A549 (cell line): Measurements from ENCODE around the gene ERBB2. TPM values are rescaled to one million over a fixed set of nuclear protein-coding genes. Genes with fewer than 3 reads are reported as not detected.

ENCODE experiments used
- ATAC-seq, 2 experiments: fragments of 200-7000 bp in 1 of 2; fragments of >200 bp in 1 of 2; cut with Nextera tagmentation in 1 of 2; cut with Tn5 transposase in 1 of 2; 3 replicates each; pipeline versions ENCODE4 v1.8.0 to v1.9.1; 2018 to 2020; ENCODE audit warnings: mild to moderate bottlenecking in 1 of 2, moderate library complexity in 1 of 2
- CTCF ChIA-PET: fragments of 300-600 bp; sonication (Branson Sonifier 250); formaldehyde crosslinking; extraction: SDS; loops from one replicate; lab custom pipeline; 2021; ENCODE audit warnings: antibody characterized with exemption, inconsistent platforms; lab: Yijun Ruan, JAX
- POLR2A ChIA-PET: fragments of 350-600 bp; formaldehyde crosslinking; extraction: SDS; loops from one replicate; lab custom pipeline; 2021; ENCODE audit warnings: antibody characterized with exemption, inconsistent platforms; lab: Yijun Ruan, JAX
- DNase-seq, 2 experiments: peaks; one replicate each; pipeline versions ENCODE4 v3.0.0 to v3.0.0-alpha.2; 2011 to 2016; ENCODE audit warnings: low read depth in 1 of 2, low spot score in 1 of 2
- FAIRE-seq: peaks from 2 replicates; lab custom pipeline; 2011; peaks lifted over from hg19 to GRCh38; lab: Jason Lieb, UNC
- H3K27ac ChIP-seq, 2 experiments: fragments of >200 bp; sonication (Bioruptor Twin); formaldehyde crosslinking; 3 replicates each; pipeline ENCODE4 v1.5.1; 2016 to 2017
- H3K4me1 ChIP-seq: fragments of >200 bp; sonication (Bioruptor Twin); formaldehyde crosslinking; 3 replicates; pipeline ENCODE4 v1.6.1; 2016
- H3K4me2 ChIP-seq: fragments of >200 bp; sonication (Bioruptor Twin); formaldehyde crosslinking; 3 replicates; pipeline ENCODE4 v1.6.1; 2016
- H3K4me3 ChIP-seq: fragments of >200 bp; sonication (Bioruptor Twin); formaldehyde crosslinking; 3 replicates; pipeline ENCODE4 v1.5.1; 2016
- H3K9me3 ChIP-seq: fragments of >200 bp; sonication (Bioruptor Twin); formaldehyde crosslinking; 3 replicates; pipeline ENCODE4 v1.6.1; 2016
- BCL3 ChIP-seq: fragments of >200 bp; sonication (Bioruptor Twin); formaldehyde crosslinking; IDR thresholded peaks from 3 replicates; pipeline ENCODE4 v1.6.1; 2016
- CEBPB ChIP-seq, 2 experiments: fragments of >200 bp in 1 of 2; sonication (Bioruptor Twin) in 1 of 2; formaldehyde crosslinking in 1 of 2; IDR thresholded peaks; 2 replicates each; pipeline ENCODE4 v1.6.1; 2012 to 2016
- CTCF ChIP-seq: fragments of >200 bp; sonication (Bioruptor Twin); formaldehyde crosslinking; IDR thresholded peaks from 3 replicates; pipeline ENCODE4 v1.5.1; 2016
- E2F6 ChIP-seq: IDR thresholded peaks from 2 replicates; pipeline ENCODE4 v1.6.1; 2012; ENCODE audit warnings: low read depth, borderline replicate concordance
- EHF ChIP-seq: fragments of 250-450 bp; sonication (Bioruptor Pico); IDR thresholded peaks from 2 replicates; pipeline ENCODE4 v1.5.0; 2020; ENCODE audit warnings: mild to moderate bottlenecking
- EHMT2 ChIP-seq: fragments of 200-600 bp; sonication (generic); IDR thresholded peaks from 2 replicates; pipeline ENCODE4 v1.6.1; 2016; ENCODE audit warnings: antibody characterized with exemption, low read depth, mild to moderate bottlenecking, moderate library complexity
- ELK1 ChIP-seq: fragments of 150-350 bp; IDR thresholded peaks from 2 replicates; pipeline ENCODE4 v1.6.1; 2014; ENCODE audit warnings: low read depth, mild to moderate bottlenecking, low read length
- FOSL2 ChIP-seq, 2 experiments: fragments of 450-650 bp in 1 of 2; fragments of >200 bp in 1 of 2; sonication (Bioruptor Twin) in 1 of 2; formaldehyde crosslinking; IDR thresholded peaks; 2 replicates each; pipeline versions ENCODE4 v1.5.0 to v1.6.1; 2016 to 2020; ENCODE audit warnings: mild to moderate bottlenecking in 1 of 2, moderate library complexity in 1 of 2
- HES2 ChIP-seq: fragments of >200 bp; sonication (Bioruptor Twin); formaldehyde crosslinking; IDR thresholded peaks from 2 replicates; pipeline ENCODE4 v1.6.1; 2016
- HOXB5 ChIP-seq: fragments of 250-450 bp; sonication (Bioruptor Pico); IDR thresholded peaks from 2 replicates; pipeline ENCODE4 v1.5.0; 2020; ENCODE audit warnings: mild to moderate bottlenecking, moderate library complexity
- JUN ChIP-seq, 2 experiments: fragments of >200 bp; sonication (Bioruptor Twin); formaldehyde crosslinking; IDR thresholded peaks; 2 replicates in 1 of 2; 3 replicates in 1 of 2; pipeline ENCODE4 v1.6.1; 2016 to 2017
- JUNB ChIP-seq: fragments of >200 bp; sonication (Bioruptor Twin); formaldehyde crosslinking; IDR thresholded peaks from 2 replicates; pipeline ENCODE4 v1.6.1; 2016
- KDM1A ChIP-seq: fragments of 200-600 bp; sonication (generic); IDR thresholded peaks from 2 replicates; pipeline ENCODE4 v1.6.1; 2016; ENCODE audit warnings: low read depth, mild to moderate bottlenecking
- MAX ChIP-seq: IDR thresholded peaks from 2 replicates; pipeline ENCODE4 v1.6.1; 2012
- MAZ ChIP-seq: fragments of 150-350 bp; IDR thresholded peaks from 2 replicates; pipeline ENCODE4 v1.6.1; 2014; ENCODE audit warnings: antibody characterized with exemption, low read depth, low read length, borderline replicate concordance
- PHF8 ChIP-seq: fragments of 200-600 bp; sonication (generic); IDR thresholded peaks from 2 replicates; pipeline ENCODE4 v1.6.1; 2016; ENCODE audit warnings: low read depth, mild to moderate bottlenecking, antibody characterized with exemption, moderate library complexity, borderline replicate concordance
- POLR2A ChIP-seq: IDR thresholded peaks from 2 replicates; pipeline ENCODE4 v1.6.1; 2012; ENCODE audit warnings: mild to moderate bottlenecking, low read length
- RAD21 ChIP-seq, 2 experiments: fragments of >200 bp in 1 of 2; sonication (Bioruptor Twin) in 1 of 2; formaldehyde crosslinking in 1 of 2; IDR thresholded peaks in 1 of 2; conservative IDR thresholded peaks in 1 of 2; 2 replicates in 1 of 2; 3 replicates in 1 of 2; pipeline ENCODE4 v1.6.1; 2012 to 2018; ENCODE audit warnings: inconsistent platforms in 1 of 2
- RCOR1 ChIP-seq: fragments of 150-350 bp; IDR thresholded peaks from 2 replicates; pipeline ENCODE4 v1.6.1; 2014; ENCODE audit warnings: antibody characterized with exemption, low read length, low read depth
- RFX5 ChIP-seq: fragments of 450-650 bp; IDR thresholded peaks from 2 replicates; pipeline ENCODE4 v1.7.1; 2014; ENCODE audit warnings: antibody characterized with exemption, mild to moderate bottlenecking, moderate library complexity
- SMC3 ChIP-seq: fragments of >200 bp; sonication (Bioruptor Twin); formaldehyde crosslinking; IDR thresholded peaks from 3 replicates; pipeline ENCODE4 v1.6.1; 2018; ENCODE audit warnings: inconsistent platforms
- USF2 ChIP-seq: fragments of 450-650 bp; IDR thresholded peaks from 2 replicates; pipeline ENCODE4 v1.6.1; 2014; ENCODE audit warnings: antibody characterized with exemption
- ZNF302 ChIP-seq: fragments of 250-450 bp; sonication (Bioruptor Pico); IDR thresholded peaks from 2 replicates; pipeline ENCODE4 v1.9.0; 2021; ENCODE audit warnings: inconsistent platforms, mild to moderate bottlenecking, moderate library complexity
- WGBS: methylation state at CpG from one replicate; pipeline ENCODE4 v1.1.6; 2017; ENCODE audit errors: missing lambda C conversion rate; 5-methylcytosine and 5-hydroxymethylcytosine counted together
- polyA plus RNA-seq, 4 experiments: library from polyadenylated mRNA; depleted of rRNA in 3 of 4; stranded (reverse); fragments of >200 nt; fragmentation: RNase III in 1 of 4; extraction: RNeasy Plus Mini Kit Qiagen cat#74134 plus additional on column Dnase treatment in 1 of 4; gene quantifications; 2 replicates in 3 of 4; 3 replicates in 1 of 4; pipeline ENCODE4 v1.2.3, GENCODE V29; 2011 to 2017

Gene ERBB2
- polyA plus RNA-seq, 2 of the 4 experiments (the other 2 are of a cell fraction): 22.4 to 32.0 TPM

- TF ChIP-seq BCL3: peak; percentile 34; the same call in 1 of the 3 replicates
- no peak for TF ChIP-seq JUNB
- TF ChIP-seq E2F6: peak; percentile 94
- TF ChIP-seq POLR2A: peak; percentile 68
- no peak for TF ChIP-seq EHF (CRISPR knock-in tag)
- TF ChIP-seq ELK1: no peak
- TF ChIP-seq SMC3: peak; percentile 96
- TF ChIP-seq RFX5: peak; percentile 35; the same call in 1 of the 2 replicates
- peak; percentile 96 for TF ChIP-seq MAX
- TF ChIP-seq MAZ: peak; percentile 20; the same call in 1 of the 2 replicates
- peak; percentile 92 to 100 for TF ChIP-seq RAD21 (conservative IDR thresholded peaks at IDR 0.05 in 1 of 2, IDR thresholded peaks at IDR 0.05 in 1 of 2)
- TF ChIP-seq JUN (IDR thresholded peaks at IDR 0.05): peak; percentile 44 to 86; a peak in 3 of 5 replicates
- peak; percentile 99 for TF ChIP-seq CTCF
- 0 out of 2 replicates have a peak, but pooled peaks have one; percentile 12 for TF ChIP-seq USF2
- TF ChIP-seq, all 56 proteins: peak for 16
Observed at GRCh38 chr17:39754161-39754957, 54.5 kb downstream of the ERBB2 start (continued).

- H3K4me1 ChIP-seq: peaks cover 15% of the 10 kb centered on the region
- H3K27ac ChIP-seq: peak overlapping the region; percentile 83 to 96
- no peaks in the 10 kb centered on the region for H3K9me3 ChIP-seq
- 82% methylated on average over 15 of the region's 21 CpGs for WGBS
- peak in 1 of 2 experiments; percentile 15; a peak in 3 of 6 replicates for ATAC-seq
- no peak for DNase-seq
- POLR2A ChIA-PET: interaction anchor here (0.6 to 2.8 kb wide), 3 partner anchors 25 to 225 kb away, joined by 4 to 12 read pairs (median 7); partner anchors contain the start of genes MIEN1 and PSMD3
- H3K4me3 ChIP-seq: peak overlapping the region; percentile 69
- CTCF ChIA-PET: interaction anchor here (0.7 to 15.6 kb wide), 22 partner anchors 9 to 276 kb away, joined by 3 to 217 read pairs (median 5); partner anchors contain the start of genes ERBB2, MIEN1, PGAP3 and PNMT
- peak overlapping the region; percentile 94 for H3K4me2 ChIP-seq
- no peak for FAIRE-seq
- TF ChIP-seq RCOR1 (no peak), USF2 (no peak), EHMT2 (no peak), HES2 (no peak), RAD21 (conservative IDR thresholded peaks at IDR 0.05 in 1 of 2, IDR thresholded peaks at IDR 0.05 in 1 of 2) (no peak), MAZ (no peak), KDM1A (no peak), BCL3 (no peak), CEBPB (IDR thresholded peaks at IDR 0.05) (no peak), JUN (IDR thresholded peaks at IDR 0.05) (no peak), FOSL2 (IDR thresholded peaks at IDR 0.05) (no peak), FOSL2 (CRISPR knock-in tag; IDR thresholded peaks at IDR 0.05) (no peak), ZNF302 (no peak), MAX (no peak), HOXB5 (CRISPR knock-in tag) (no peak), PHF8 (no peak)
Observed at GRCh38 chr17:39754958-39755553, 55.2 kb downstream of the ERBB2 start.
